Stimulated activated CD4-positive, alpha-beta T cell treated with anti-CD3 and anti-CD28 coated beads, Interleukin-15, amount 100 ng/mL, for 1 hour (primary cell): ENCODE measurements around the gene RAD51B.
"Not testable (repeated sequence)": the region's sequence is repeated elsewhere in the genome, so short reads cannot be mapped to it uniquely, and the experiment has no call there.

ENCODE experiments used
- DNase-seq, 2 donors: peaks; one replicate each; pipeline ENCODE4 v3.0.0-alpha.2; 2020; ENCODE audit warnings: low read depth in 1 of 2, low spot score in 1 of 2

The RAD51B gene

GRCh38 chr14:67819563-67820421, at the start of gene RAD51B:
RAD51B (plus strand) TSS chr14:67819779.
- peak; percentile 74 to 75 for DNase-seq

DNA sequence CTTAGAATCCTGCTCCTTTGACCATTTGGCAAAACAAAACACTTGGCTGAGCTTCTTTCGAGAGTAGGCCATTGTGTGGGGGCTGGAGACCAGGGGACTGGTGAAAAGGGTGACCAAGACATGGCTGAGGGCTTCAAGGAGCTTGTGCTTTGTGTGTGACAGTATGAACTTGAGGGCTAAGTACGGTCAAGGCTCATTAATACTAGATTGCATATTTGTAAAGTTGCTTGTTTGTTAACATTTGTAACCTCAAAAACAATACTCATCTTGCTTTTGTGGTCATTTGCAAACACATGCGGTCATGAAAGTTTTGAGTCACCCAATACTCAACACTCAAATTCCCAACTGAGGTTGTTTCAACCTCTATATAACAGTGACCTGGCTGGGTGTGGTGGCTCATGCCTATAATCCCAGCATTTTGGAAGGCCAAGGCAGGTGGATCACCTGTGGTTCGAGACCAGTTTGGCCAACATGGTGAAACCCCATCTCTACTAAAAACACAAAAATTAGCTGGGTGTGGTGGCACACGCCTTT, 45.7 kb upstream of the RAD51B start:
- no peak for DNase-seq

DNA sequence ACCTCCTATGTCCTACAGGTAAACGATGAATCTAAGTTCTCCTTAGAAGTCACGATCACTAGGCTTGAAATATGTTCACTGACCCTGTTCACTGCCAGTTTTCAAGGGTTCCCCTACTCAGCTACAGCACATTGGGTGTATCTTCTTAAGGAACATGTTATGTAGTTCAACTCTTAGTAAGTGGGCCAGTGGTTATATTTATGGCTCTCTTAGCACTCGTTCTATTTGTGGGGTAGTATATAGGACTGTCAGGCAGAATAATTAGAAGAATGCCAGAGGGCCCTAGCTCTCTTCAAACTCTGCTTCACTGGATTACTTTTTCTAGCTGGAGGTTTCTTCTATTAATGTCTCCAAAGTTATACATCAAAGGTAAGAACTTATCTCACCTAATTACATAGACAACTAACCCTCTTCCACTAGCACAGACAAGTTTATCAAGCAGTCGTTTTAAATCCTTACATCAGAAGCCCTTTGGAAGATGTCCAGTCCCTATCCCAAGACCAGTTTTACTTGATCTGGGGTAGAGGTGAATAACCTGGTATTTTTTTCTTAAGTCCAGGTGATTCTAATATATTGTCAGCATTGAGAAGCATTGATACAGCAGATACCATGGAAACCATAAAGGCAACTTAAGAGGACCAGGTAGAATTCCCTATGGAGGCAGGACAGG, 42.8 kb upstream of the RAD51B start:
- DNase-seq, result no peak

DNA sequence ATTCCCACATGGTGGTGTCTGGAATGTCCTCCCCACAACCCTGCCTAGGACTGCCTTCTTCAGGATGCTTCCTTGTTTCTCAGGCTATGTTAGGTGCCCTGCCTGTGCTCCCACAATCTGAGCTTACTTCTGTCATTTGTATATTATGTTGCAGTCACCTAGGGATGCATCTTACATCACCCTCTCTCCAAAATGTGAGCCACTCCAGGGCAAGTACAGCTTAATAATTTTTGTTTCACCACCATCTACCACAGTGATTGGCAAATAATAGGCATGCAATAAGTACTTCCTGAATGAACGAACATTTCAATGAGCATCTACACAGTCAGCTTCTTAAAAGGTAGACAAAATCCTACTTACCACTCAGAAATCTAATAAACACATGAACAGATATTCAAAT, 40.8 kb upstream of the RAD51B start:
- no peak for DNase-seq

- DNase-seq, result no peak
Measured at GRCh38 chr14:67782090-67782489, 37.5 kb upstream of the RAD51B start.

DNA sequence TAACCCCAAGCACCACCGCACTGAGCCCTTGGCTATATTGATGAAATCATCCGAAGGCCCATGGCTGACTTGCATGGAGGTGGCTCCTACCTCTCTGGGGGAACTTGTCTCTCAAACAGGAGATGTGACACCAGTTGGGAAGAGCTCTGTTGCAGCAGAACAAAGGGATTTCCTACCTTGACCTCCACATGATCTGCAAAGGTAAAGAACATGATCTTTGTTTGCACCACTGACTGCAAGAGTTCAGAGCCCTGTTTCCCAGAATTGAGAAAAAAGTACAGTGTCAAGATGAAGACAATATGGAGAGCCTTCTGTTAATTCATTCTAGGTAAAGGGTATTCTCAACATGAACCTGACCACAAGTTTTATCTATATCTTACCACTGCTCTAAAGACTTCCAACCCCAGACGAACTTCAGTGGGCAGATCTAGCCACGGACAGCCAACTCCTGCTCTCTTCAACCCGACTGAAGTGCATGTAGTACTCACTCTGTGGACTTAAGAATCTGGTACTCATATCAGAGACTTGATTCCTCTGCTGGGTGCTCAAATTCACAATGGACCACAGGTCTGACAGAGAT, 35.2 kb upstream of the RAD51B start:
- DNase-seq, result no peak

- no peak for DNase-seq
Measured at GRCh38 chr14:67785270-67786109, 34.1 kb upstream of the RAD51B start.

DNA sequence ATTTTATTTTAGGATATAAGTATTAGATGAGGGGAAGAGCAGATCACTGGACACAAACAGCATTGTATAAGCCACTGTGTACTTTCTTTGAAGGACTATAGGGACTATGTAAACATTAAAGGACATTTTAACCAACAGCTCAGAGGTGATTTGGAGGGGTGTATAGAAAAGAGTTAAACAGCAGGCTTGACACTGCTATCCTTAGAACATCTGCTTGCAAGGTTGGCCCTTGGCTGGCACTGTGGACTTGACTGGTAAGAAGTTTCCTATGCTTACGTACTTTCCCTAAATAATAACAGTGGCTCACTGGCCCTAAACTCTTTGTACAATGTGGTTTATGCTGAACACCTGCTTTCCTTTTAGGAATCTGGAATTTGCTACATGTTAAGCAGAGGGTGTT, 31.9 kb upstream of the RAD51B start:
- DNase-seq, result no peak

- no peak for DNase-seq
Measured at GRCh38 chr14:67798731-67799130, 20.8 kb upstream of the RAD51B start.

- DNase-seq, result no peak
Measured at GRCh38 chr14:67800743-67801142, 18.8 kb upstream of the RAD51B start.

DNA sequence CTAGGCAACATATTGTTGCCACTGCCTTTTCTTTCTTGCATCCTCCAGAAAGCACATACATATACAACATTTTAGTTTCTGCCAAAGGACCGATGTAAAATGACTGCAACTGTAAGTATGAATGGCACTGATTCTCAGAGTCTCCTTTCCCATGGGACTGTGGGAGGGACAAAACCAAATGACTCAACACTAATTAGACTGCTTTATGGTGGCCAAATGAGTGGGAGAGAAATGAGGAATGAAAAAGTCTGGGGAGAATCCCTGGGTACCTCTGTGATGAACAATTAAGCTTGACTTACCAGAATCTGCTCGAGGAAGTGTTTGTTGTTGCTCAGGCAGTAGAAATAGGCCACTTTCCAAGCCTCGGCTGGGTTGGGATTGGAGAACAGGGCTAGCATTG, 13.3 kb upstream of the RAD51B start:
- DNase-seq, result no peak

GRCh38 chr14:67814821-67815220, 4.8 kb upstream of the RAD51B start:
- DNase-seq, result no peak

GRCh38 chr14:67815573-67816225, 3.9 kb upstream of the RAD51B start:
- no peak for DNase-seq

- peak; percentile 72 to 74 for DNase-seq
Measured at GRCh38 chr14:67816326-67817002, 3.1 kb upstream of the RAD51B start, which contains the start of gene ZFYVE26. ZFYVE26 (minus strand) TSS chr14:67816590; CDS start chr14:67815963, 627 bp downstream.

- DNase-seq, result no peak
Measured at GRCh38 chr14:67817750-67818438, 1.7 kb upstream of the RAD51B start.

GRCh38 chr14:67818476-67818875, 1.1 kb upstream of the RAD51B start:
- not testable (repeated sequence) for DNase-seq

DNA sequence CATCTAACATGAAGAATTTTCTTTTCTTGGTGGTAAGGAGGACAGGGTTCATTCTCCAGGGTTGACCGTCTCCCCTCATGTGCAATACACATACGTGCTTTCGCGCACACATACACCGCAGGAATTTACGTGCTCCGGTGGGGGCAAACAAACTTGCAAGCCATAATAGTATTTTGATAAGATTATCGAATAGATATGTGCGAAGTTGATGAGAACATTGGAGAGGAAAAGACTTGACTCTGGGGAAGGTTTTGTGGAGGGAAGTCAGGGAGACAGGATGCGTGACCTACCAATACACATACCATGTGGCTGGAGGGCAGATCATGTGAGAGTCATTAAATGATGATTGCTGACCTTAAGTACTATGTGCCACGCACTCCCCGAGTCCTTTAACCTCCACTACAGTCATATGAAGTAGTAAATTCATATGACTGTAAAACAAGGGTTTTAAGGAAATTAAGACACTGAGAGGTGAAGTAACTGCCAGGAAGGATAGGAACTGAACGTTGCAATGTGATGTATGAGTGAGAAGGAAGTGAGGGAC, 921 bp downstream of the RAD51B start:
- DNase-seq, result no peak

GRCh38 chr14:67821121-67821520, 1.5 kb downstream of the RAD51B start:
- no peak for DNase-seq

- DNase-seq, result no peak
Measured at GRCh38 chr14:67831113-67831512, 11.5 kb downstream of the RAD51B start.
